HG03025 (cell line): ENCODE data around the gene TGM6.

Source experiments
- ATAC-seq: cut with Tn5 transposase; IDR thresholded peaks from one replicate; pipeline ENCODE4 v1.9.1; 2021; ENCODE audit warnings: mild to moderate bottlenecking, moderate library complexity; ENCODE audit not compliant: unreplicated experiment, low FRiP score

Gene TGM6

GRCh38 chr20:2476742-2477615 is 96.3 kb downstream of the TGM6 start:
- ATAC-seq: no peak

DNA sequence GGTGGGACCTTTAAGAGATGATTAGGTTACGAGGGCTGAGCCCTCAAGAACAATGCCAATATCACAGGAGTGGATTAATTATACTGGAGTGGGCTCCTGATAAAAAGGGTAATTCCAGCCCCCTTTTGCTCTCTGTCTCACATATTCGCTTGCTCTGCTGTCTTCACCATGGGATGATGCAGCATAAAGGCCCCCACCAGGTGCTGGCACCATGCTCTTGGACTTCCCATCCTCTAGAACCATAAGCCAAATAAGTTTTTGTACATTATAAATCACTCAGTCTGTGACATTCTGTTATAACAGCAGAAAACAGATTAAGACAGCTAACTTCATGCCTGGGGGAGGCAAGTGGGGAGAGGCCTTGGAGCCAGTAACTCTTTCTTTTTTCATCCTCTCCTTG is 99.7 kb downstream of the TGM6 start:
- ATAC-seq: no peak
